ENCODE measurements around the gene INKA2.

INKA2 gene

GRCh38 chr1:111719674-111720132, 19.5 kb downstream of the INKA2 start:
- Histone ChIP-seq H3K27me3 (ENCODE audit: low read depth, low read length) (no peaks in the 10 kb centered on the region), H3K36me3 (ENCODE audit: control insufficient read depth in 1 of 2, insufficient read depth in 2 of 2, low read length in 2 of 2) (no peaks in the 10 kb centered on the region), H3K4me1 (ENCODE audit: control insufficient read depth in 1 of 2, insufficient read depth in 2 of 2, low read length in 2 of 2) (peaks cover 0 to 20% of the 10 kb centered on the region in 2 donors), H3K4me3 (ENCODE audit: low read depth in 1 of 2, low read length in 2 of 2) (no peak overlapping the region), H3K27ac (ENCODE audit: low read length) (no peak overlapping the region), H3K9me3 (ENCODE audit: control insufficient read depth in 1 of 2, low read length in 2 of 2) (no peaks in the 10 kb centered on the region)

GRCh38 chr1:111719135-111719534, 20.1 kb downstream of the INKA2 start:
- Histone ChIP-seq H3K36me3 (ENCODE audit: control insufficient read depth in 1 of 2, insufficient read depth in 2 of 2, low read length in 2 of 2) (no peaks in the 10 kb centered on the region), H3K4me3 (ENCODE audit: low read depth in 1 of 2, low read length in 2 of 2) (no peak overlapping the region), H3K4me1 (ENCODE audit: control insufficient read depth in 1 of 2, insufficient read depth in 2 of 2, low read length in 2 of 2) (peaks cover 0 to 19% of the 10 kb centered on the region in 2 donors), H3K9me3 (ENCODE audit: control insufficient read depth in 1 of 2, low read length in 2 of 2) (no peaks in the 10 kb centered on the region), H3K27me3 (ENCODE audit: low read depth, low read length) (no peaks in the 10 kb centered on the region), H3K27ac (ENCODE audit: low read length) (no peak overlapping the region)

- no peak overlapping the region for H3K27ac ChIP-seq (ENCODE audit: low read length)
- peaks cover 0 to 19% of the 10 kb centered on the region in 2 donors for H3K4me1 ChIP-seq (ENCODE audit: control insufficient read depth in 1 of 2, insufficient read depth in 2 of 2, low read length in 2 of 2)
- H3K36me3 ChIP-seq (ENCODE audit: control insufficient read depth in 1 of 2, insufficient read depth in 2 of 2, low read length in 2 of 2): no peaks in the 10 kb centered on the region
- H3K9me3 ChIP-seq (ENCODE audit: control insufficient read depth in 1 of 2, low read length in 2 of 2): no peaks in the 10 kb centered on the region
- H3K4me3 ChIP-seq (ENCODE audit: low read depth in 1 of 2, low read length in 2 of 2): no peak overlapping the region
- no peaks in the 10 kb centered on the region for H3K27me3 ChIP-seq (ENCODE audit: low read depth, low read length)
Measured at GRCh38 chr1:111717450-111717849, 21.7 kb downstream of the INKA2 start.

GRCh38 chr1:111716333-111716732, 22.9 kb downstream of the INKA2 start:
- Histone ChIP-seq H3K36me3 (ENCODE audit: control insufficient read depth in 1 of 2, insufficient read depth in 2 of 2, low read length in 2 of 2) (no peaks in the 10 kb centered on the region), H3K4me1 (ENCODE audit: control insufficient read depth in 1 of 2, insufficient read depth in 2 of 2, low read length in 2 of 2) (peaks cover 0 to 13% of the 10 kb centered on the region in 2 donors), H3K4me3 (ENCODE audit: low read depth in 1 of 2, low read length in 2 of 2) (no peak overlapping the region), H3K27me3 (ENCODE audit: low read depth, low read length) (no peaks in the 10 kb centered on the region), H3K9me3 (ENCODE audit: control insufficient read depth in 1 of 2, low read length in 2 of 2) (no peaks in the 10 kb centered on the region), H3K27ac (ENCODE audit: low read length) (no peak overlapping the region)

- no peaks in the 10 kb centered on the region for H3K27me3 ChIP-seq (ENCODE audit: low read depth, low read length)
- H3K9me3 ChIP-seq (ENCODE audit: control insufficient read depth in 1 of 2, low read length in 2 of 2): no peaks in the 10 kb centered on the region
- no peak overlapping the region for H3K27ac ChIP-seq (ENCODE audit: low read length)
- H3K4me3 ChIP-seq (ENCODE audit: low read depth in 1 of 2, low read length in 2 of 2): no peak overlapping the region
- H3K4me1 ChIP-seq (ENCODE audit: control insufficient read depth in 1 of 2, insufficient read depth in 2 of 2, low read length in 2 of 2): no peaks in the 10 kb centered on the region
- peaks cover 25 to 46% of the 10 kb centered on the region in 2 donors for H3K36me3 ChIP-seq (ENCODE audit: control insufficient read depth in 1 of 2, insufficient read depth in 2 of 2, low read length in 2 of 2)
Measured at GRCh38 chr1:111709986-111710385, 29.2 kb downstream of the INKA2 start.

GRCh38 chr1:111707906-111708305, 31.3 kb downstream of the INKA2 start:
- Histone ChIP-seq H3K27ac (ENCODE audit: low read length) (no peak overlapping the region), H3K27me3 (ENCODE audit: low read depth, low read length) (no peaks in the 10 kb centered on the region), H3K4me1 (ENCODE audit: control insufficient read depth in 1 of 2, insufficient read depth in 2 of 2, low read length in 2 of 2) (no peaks in the 10 kb centered on the region), H3K36me3 (ENCODE audit: control insufficient read depth in 1 of 2, insufficient read depth in 2 of 2, low read length in 2 of 2) (peaks cover 40 to 63% of the 10 kb centered on the region in 2 donors), H3K9me3 (ENCODE audit: control insufficient read depth in 1 of 2, low read length in 2 of 2) (no peaks in the 10 kb centered on the region), H3K4me3 (ENCODE audit: low read depth in 1 of 2, low read length in 2 of 2) (no peak overlapping the region)

GRCh38 chr1:111706921-111707320, 32.3 kb downstream of the INKA2 start:
- Histone ChIP-seq H3K4me3 (ENCODE audit: low read depth in 1 of 2, low read length in 2 of 2) (no peak overlapping the region), H3K36me3 (ENCODE audit: control insufficient read depth in 1 of 2, insufficient read depth in 2 of 2, low read length in 2 of 2) (peaks cover 41 to 63% of the 10 kb centered on the region in 2 donors), H3K27ac (ENCODE audit: low read length) (no peak overlapping the region), H3K27me3 (ENCODE audit: low read depth, low read length) (no peaks in the 10 kb centered on the region), H3K4me1 (ENCODE audit: control insufficient read depth in 1 of 2, insufficient read depth in 2 of 2, low read length in 2 of 2) (no peaks in the 10 kb centered on the region), H3K9me3 (ENCODE audit: control insufficient read depth in 1 of 2, low read length in 2 of 2) (no peaks in the 10 kb centered on the region)

GRCh38 chr1:111705841-111706240, 33.4 kb downstream of the INKA2 start:
- Histone ChIP-seq H3K4me1 (ENCODE audit: control insufficient read depth in 1 of 2, insufficient read depth in 2 of 2, low read length in 2 of 2) (no peaks in the 10 kb centered on the region), H3K27ac (ENCODE audit: low read length) (no peak overlapping the region), H3K36me3 (ENCODE audit: control insufficient read depth in 1 of 2, insufficient read depth in 2 of 2, low read length in 2 of 2) (peaks cover 52 to 67% of the 10 kb centered on the region in 2 donors), H3K4me3 (ENCODE audit: low read depth in 1 of 2, low read length in 2 of 2) (no peak overlapping the region), H3K9me3 (ENCODE audit: control insufficient read depth in 1 of 2, low read length in 2 of 2) (no peaks in the 10 kb centered on the region), H3K27me3 (ENCODE audit: low read depth, low read length) (no peaks in the 10 kb centered on the region)

- H3K27ac ChIP-seq (ENCODE audit: low read length): no peak overlapping the region
- no peak overlapping the region for H3K4me3 ChIP-seq (ENCODE audit: low read depth in 1 of 2, low read length in 2 of 2)
- H3K9me3 ChIP-seq (ENCODE audit: control insufficient read depth in 1 of 2, low read length in 2 of 2): no peaks in the 10 kb centered on the region
- peaks cover 56 to 65% of the 10 kb centered on the region in 2 donors for H3K36me3 ChIP-seq (ENCODE audit: control insufficient read depth in 1 of 2, insufficient read depth in 2 of 2, low read length in 2 of 2)
- no peaks in the 10 kb centered on the region for H3K4me1 ChIP-seq (ENCODE audit: control insufficient read depth in 1 of 2, insufficient read depth in 2 of 2, low read length in 2 of 2)
- no peaks in the 10 kb centered on the region for H3K27me3 ChIP-seq (ENCODE audit: low read depth, low read length)
Measured at GRCh38 chr1:111704776-111705175, 34.4 kb downstream of the INKA2 start.

GRCh38 chr1:111704240-111704639, 35.0 kb downstream of the INKA2 start:
- Histone ChIP-seq H3K4me1 (ENCODE audit: control insufficient read depth in 1 of 2, insufficient read depth in 2 of 2, low read length in 2 of 2) (no peaks in the 10 kb centered on the region), H3K27me3 (ENCODE audit: low read depth, low read length) (no peaks in the 10 kb centered on the region), H3K27ac (ENCODE audit: low read length) (no peak overlapping the region), H3K36me3 (ENCODE audit: control insufficient read depth in 1 of 2, insufficient read depth in 2 of 2, low read length in 2 of 2) (peaks cover 54 to 65% of the 10 kb centered on the region in 2 donors), H3K4me3 (ENCODE audit: low read depth in 1 of 2, low read length in 2 of 2) (no peak overlapping the region), H3K9me3 (ENCODE audit: control insufficient read depth in 1 of 2, low read length in 2 of 2) (no peaks in the 10 kb centered on the region)

GRCh38 chr1:111702504-111703050, 36.6 kb downstream of the INKA2 start:
- Histone ChIP-seq H3K27ac (ENCODE audit: low read length) (no peak overlapping the region), H3K27me3 (ENCODE audit: low read depth, low read length) (no peaks in the 10 kb centered on the region), H3K4me3 (ENCODE audit: low read depth in 1 of 2, low read length in 2 of 2) (no peak overlapping the region), H3K4me1 (ENCODE audit: control insufficient read depth in 1 of 2, insufficient read depth in 2 of 2, low read length in 2 of 2) (no peaks in the 10 kb centered on the region), H3K9me3 (ENCODE audit: control insufficient read depth in 1 of 2, low read length in 2 of 2) (no peaks in the 10 kb centered on the region), H3K36me3 (ENCODE audit: control insufficient read depth in 1 of 2, insufficient read depth in 2 of 2, low read length in 2 of 2) (peaks cover 52 to 65% of the 10 kb centered on the region in 2 donors)

- Histone ChIP-seq H3K36me3 (ENCODE audit: control insufficient read depth in 1 of 2, insufficient read depth in 2 of 2, low read length in 2 of 2) (peaks cover 49 to 51% of the 10 kb centered on the region in 2 donors), H3K27ac (ENCODE audit: low read length) (no peak overlapping the region), H3K4me3 (ENCODE audit: low read depth in 1 of 2, low read length in 2 of 2) (no peak overlapping the region), H3K27me3 (ENCODE audit: low read depth, low read length) (no peaks in the 10 kb centered on the region), H3K9me3 (ENCODE audit: control insufficient read depth in 1 of 2, low read length in 2 of 2) (no peaks in the 10 kb centered on the region), H3K4me1 (ENCODE audit: control insufficient read depth in 1 of 2, insufficient read depth in 2 of 2, low read length in 2 of 2) (peaks cover 0 to 9% of the 10 kb centered on the region in 2 donors)
Measured at GRCh38 chr1:111699268-111699667, 39.9 kb downstream of the INKA2 start.
